GOT3 (cell line): ENCODE measurements around the gene CAMKK1.
"Not testable (repeated sequence)": the region's sequence is repeated elsewhere in the genome, so short reads cannot be mapped to it uniquely, and the experiment has no call there.

Experiments used
- DNase-seq: peaks from one replicate; lab custom pipeline; 2025; ENCODE audit warnings: mixed read lengths; lab: John Stamatoyannopoulos, UW

CAMKK1 gene

GRCh38 chr17:3845621-3846436 is 47.0 kb downstream of the CAMKK1 start, which contains the start of gene NCBP3:
Gene NCBP3, minus strand, starts transcription at chr17:3846246. Its CDS starts 23 bp downstream, at chr17:3846223.
- peak; percentile 63 for DNase-seq

GRCh38 chr17:3845291-3845620 is 47.6 kb downstream of the CAMKK1 start:
- no peak for DNase-seq

DNA sequence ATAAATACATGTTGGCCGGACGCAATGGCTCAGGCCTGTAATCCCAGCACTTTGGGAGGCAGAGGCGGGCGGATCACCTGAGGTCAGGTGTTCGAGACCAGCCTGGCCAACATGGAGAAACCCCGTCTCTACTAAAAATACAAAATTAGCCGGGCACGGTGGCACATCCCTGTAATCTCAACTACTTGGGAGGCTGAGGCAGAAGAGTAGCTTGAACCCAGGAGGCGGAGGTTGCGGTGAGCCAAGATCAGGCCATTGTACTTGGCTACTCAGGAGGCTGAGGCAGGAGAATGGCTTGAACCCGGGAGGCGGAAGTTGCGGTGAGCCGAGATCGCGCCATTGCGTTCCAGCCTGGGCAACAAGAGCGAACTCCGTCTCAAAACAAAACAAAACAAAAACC is 48.3 kb downstream of the CAMKK1 start:
- not testable (repeated sequence) for DNase-seq

DNA sequence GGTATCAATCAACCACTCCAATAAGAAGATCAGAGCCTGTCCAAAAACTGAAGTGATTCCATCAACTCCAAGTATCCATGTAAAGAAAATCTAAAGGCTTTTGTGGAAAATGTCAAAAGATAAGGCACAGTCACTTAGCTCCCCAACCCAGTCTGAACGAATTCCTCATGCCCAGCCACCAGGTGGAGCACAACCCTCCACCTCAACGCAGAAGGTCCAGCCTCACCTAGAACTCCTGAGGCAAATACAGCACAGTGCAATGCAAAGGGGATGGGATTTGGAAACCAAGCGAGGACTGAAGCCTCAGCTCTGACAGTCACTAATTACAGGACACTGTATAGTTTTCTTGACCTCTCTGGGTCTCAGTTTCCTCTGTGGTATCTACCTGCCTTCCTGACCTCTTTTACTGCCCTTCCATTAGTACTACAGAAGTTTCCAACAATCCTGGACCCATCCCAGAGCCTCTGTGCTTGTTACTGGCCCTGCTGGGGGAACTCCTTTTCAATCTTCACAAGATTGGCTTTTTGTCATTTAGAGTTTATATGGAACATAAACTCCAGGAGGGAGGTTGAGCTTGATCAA is 48.8 kb downstream of the CAMKK1 start:
- DNase-seq: no peak

GRCh38 chr17:3838206-3838605 is 54.6 kb downstream of the CAMKK1 start:
- DNase-seq: no peak

- DNase-seq: no peak
Observed at GRCh38 chr17:3836551-3836950, 56.3 kb downstream of the CAMKK1 start.

DNA sequence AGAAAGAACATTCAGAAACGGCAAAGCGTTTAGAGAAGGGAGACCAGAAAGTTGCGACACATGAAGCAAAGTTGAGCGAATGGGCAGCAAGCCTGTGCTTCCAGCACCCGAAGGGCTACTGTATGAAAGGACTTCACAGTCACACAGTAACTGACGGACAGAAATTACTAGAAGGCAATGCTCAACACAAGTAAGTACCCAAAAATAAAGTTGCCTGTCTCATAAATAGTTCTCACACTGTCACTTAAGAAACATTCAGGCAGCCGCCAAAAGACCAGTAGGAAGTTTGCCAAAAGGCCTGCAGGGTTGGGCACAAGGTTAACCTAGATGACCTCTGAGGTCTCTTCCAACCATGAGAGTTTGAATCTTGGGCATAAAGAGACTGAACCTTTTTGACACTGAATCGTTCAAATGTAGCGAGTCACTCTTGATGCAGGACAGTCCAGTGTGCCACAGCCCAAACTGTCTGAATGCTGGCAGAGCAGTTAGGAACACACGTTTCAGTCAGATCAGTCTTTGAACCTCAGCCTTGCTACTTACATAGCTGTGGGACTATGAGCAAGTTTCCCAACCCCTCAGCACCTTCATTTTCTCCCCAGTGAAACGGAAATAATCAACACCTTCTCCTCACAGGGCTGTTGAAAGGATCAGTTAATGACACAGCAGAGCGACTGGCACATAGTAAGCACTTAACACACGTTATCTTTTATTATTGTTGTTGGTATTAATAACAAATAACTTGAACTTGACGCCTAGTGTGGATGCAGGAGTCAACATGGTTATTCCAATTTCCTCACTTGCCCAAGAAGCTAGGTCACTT is 57.2 kb downstream of the CAMKK1 start:
- DNase-seq: no peak

DNA sequence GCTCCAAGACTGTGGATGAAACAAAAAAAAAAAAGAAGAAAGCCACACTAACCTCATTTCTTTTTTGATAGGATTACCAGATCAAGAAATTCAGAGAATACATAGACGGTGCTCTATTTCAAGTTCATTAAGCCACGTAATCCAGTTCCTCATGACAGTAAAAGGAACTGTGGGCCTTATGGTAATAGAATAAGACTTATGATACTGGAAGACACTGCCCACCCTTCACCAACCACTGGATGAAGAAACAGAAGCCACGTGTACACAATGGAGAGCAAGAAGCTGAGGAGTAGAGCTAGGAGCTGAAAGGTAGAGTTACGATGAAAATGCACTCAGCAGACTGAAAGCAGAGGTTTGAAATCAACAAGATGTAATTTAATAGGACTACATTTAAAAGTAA is 58.0 kb downstream of the CAMKK1 start:
- no peak for DNase-seq

DNA sequence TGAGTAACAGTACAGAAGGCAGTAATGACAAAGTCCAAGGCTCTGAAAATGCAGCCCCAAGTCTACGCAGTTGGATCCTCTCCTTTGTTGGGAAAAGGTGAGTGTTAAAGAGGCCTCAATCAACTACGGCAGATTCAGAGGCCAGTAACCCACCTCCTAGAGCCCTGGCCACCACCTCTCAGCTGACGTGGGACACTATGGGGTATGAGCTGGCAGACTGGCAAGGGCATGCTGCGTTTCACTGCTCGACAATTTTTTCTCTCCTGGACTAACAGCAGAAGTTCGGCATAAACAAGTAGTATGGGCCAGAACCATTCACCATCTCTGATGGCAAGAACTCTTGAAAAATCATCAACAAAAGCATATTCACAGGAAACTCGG is 64.0 kb downstream of the CAMKK1 start:
- no peak for DNase-seq

DNA sequence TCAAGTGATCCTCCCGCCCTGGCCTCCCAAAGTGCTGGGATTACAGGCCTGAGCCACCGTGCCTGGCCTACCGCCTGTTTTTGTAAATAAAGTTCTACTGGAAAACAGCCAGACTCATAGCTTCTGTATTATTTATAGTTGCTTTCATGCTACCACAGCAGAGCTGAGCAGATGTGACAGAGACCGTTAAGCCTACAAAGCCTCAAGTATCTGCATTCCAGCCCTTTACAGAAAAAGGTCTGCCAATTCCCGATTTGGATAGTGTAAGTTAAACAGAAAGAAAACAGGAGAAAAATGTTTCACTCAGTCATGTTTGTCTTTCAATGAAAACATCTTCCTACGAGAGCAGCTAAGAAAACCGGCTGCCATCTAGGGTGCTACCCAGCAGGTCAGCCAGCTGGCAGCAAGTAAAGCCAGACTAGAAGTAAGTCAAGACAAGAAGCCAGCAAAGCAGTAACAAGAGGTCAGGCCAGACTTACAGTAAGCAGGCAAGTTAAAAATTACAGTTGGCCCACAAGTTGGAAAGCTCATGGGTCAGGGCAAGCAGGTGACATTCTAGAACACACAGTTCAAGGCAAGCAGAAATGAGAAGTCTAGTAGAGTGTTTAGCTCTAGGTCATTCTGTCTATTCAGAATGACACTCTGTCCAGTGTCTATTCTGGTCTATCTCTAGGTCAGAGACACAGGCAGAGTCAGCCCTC is 64.6 kb downstream of the CAMKK1 start:
- DNase-seq: no peak

- DNase-seq: no peak
Observed at GRCh38 chr17:3827124-3827773, 65.6 kb downstream of the CAMKK1 start.

DNA sequence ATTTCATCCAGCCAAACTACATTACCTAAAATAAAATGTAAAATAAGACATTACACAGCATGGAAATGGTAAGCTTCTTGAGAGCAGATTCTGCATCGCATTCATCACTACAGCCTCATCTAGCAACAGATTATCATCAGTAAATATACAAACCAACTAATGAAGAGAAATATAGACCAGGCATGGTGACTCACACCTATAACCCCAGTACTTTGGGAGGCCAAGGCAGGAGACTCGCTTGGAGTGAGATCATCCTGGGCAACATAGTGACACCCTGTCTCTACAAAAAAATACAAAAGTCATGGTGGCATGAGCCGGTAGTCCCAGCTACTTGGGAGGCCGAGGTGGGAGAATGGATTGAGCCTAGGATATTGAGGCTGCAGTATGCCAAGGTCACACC is 66.7 kb downstream of the CAMKK1 start:
- DNase-seq: no peak

GRCh38 chr17:3821101-3821500 is 71.8 kb downstream of the CAMKK1 start:
- no peak for DNase-seq

DNA sequence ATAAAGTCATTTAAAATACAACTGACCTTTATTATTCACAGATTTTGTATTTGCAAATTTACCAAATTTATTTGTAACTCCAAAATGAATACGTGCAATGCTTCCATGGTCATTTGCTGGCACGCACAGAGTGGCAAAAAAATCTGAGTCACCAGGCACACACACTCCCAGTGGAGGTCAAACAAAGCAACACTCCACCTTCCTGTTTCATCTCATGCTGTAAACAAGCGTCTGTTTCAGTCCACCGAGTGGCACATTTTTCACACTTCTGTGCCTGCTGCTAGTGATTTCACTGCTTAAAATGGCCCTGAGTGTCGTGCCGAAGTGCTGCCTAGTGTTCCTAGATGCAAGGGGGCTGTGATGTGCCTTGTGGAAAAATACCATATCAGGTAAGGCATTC is 74.1 kb downstream of the CAMKK1 start:
- DNase-seq: no peak

DNA sequence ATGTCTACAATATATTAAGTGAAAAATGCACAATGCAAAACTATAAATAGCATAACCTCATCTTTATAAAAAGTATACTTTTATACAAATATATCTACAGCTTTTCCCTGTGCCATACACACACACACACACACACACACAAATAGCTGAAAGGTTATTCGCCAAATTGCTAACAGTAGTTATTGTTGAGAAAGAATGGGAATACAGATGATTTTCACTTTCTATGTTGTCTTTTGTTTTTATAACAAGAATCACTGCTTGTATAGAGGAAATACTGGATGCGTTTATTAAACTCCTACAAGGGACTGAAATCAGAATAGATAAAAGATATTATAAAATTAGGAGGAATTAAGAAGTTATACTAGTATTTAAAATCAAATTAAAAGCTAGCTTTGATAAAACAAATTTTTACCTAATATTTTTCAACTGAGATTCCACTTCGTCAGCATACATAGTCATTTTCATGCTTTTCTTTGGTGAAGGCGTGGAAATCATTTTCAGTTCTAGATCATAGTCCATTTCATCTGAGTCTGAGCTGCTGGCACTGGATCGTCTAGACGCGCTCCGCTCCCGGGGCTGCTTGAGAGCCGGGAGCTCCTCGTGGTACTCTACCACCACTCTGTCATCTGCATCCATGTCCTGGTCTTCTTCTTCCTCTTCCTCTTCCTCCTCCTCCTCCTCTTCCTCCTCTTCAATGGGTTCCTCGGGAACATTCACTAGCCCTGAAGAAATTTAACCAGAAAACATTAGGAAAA is 74.8 kb downstream of the CAMKK1 start:
- DNase-seq: no peak

GRCh38 chr17:3815925-3816324 is 76.9 kb downstream of the CAMKK1 start:
- DNase-seq: no peak

DNA sequence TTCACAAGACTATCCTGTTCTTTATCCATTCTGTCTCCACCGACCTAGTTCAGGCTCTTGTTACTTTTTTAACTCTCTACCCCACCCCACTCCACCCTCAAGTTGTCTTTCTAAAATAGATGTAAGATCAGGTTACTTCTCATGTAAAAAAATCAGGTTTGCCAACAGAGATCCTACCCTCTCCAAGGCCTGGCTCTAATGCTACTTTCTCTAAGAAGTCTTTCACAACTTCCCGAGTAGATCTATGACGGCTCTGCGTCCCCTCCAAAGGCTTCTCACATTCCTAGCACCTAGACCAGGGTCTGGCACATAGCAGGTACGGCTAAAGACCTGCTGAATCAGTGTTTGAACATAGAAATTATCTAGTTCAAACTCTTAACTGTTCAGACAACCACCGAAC is 77.7 kb downstream of the CAMKK1 start:
- DNase-seq: no peak

- no peak for DNase-seq
Observed at GRCh38 chr17:3814361-3814760, 78.5 kb downstream of the CAMKK1 start.

DNA sequence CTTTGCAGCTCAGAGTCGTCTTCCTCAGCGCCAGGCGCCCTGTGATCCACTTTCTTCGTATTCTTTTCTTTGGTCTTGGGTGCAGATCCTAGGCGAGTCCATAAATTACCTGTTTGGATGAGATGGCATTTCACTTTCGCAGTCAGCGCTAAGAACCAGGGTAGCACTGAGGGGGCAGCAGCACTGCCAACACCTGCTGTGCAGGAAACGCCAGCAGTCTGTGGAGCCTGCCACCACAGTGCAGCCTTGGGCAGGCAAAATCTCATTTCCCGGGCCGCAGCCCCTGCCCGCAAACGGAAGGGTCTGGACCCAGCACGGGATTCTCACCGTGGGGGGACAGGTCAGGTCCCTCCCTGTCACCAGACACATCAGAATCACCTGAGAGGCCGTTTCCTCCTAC is 79.7 kb downstream of the CAMKK1 start:
- DNase-seq: no peak

GRCh38 chr17:3812771-3813170 is 80.1 kb downstream of the CAMKK1 start:
- DNase-seq: no peak

GRCh38 chr17:3812284-3812683 is 80.6 kb downstream of the CAMKK1 start:
- DNase-seq: no peak
